AML-193 (cell line): ENCODE measurements around the gene AMMECR1.
A peak's percentile ranks its signal among the peaks of the same experiment; 100 is the strongest.
"Not testable (repeated sequence)": the region's sequence is repeated elsewhere in the genome, so short reads cannot be mapped to it uniquely, and the experiment has no call there.

Source experiments
- DNase-seq, 2 experiments: peaks; one replicate each; lab custom pipeline; 2025; lab: John Stamatoyannopoulos, UW

AMMECR1 gene

DNA sequence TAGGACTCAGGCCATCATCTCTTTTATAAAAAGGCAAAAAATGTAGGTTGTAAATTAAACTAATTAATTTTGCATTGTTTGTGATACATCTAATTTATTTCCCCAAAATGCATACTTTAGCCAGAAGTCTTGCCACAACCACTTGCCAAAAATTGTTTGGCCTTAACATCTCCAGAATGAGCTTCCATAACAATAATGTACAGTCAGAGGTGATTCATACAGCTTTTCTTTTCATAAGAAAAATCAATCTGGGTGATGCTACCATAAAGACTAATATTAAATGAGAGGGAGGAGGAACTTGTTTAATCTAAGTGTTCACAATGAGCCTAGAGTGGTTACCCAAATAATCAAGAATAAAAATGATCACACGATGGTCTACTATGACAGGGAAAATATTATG is 59.3 kb downstream of the AMMECR1 start:
- no peak for DNase-seq

DNA sequence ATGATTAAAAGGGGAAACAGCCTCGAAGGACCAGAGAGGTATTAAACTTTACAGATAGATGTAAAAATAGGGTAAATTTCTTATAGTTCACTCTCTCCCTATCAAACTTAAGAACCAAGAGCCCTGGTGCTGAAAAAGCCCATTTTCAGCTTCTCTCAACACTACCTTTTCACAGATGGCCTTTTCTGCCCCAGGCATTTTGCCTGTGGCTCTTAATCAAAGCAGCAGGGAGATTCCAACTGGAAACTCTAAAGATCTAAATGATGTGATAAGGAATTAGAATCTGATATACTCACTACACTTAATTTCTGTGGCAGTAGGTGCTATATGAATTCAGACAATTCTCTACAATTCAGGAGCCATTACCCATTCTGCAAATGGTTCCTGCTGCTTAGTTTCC is 60.0 kb downstream of the AMMECR1 start:
- no peak for DNase-seq

DNA sequence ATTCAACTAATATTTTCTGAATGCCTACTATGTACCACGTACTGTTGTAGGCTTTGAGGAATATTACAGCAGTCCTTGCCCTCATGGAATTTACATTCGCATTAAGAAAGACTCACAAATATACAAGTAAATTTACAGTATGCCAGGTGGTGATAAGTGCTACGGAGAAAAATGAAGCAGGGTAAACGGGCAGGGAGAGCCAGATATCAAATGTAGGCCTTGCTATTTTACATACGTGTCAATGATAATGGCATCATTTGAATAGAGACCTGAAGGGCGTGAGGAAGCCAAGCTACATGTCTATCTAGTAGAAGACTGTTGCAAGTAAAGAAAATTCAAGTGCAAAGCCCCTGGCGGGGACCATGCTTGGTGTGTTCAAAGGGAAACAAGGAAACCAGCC is 65.2 kb downstream of the AMMECR1 start:
- DNase-seq, result no peak

DNA sequence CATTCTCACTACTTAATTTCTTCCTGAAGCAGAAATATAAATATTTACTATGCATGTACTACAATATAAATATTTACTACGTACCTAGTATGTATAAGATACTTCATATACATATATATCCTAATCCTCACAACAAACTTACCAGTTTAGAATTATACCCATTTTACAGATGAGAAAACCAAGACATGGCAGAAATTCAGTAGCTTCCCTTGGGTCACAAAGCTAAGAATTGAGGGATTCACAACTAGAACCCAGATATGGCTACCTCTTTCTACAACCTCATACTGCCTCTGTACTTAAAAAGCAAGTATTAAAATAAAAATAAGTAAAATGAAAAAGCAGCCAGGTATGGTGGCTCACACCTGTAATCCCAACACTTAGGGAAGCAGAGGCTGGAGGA is 65.9 kb downstream of the AMMECR1 start:
- DNase-seq, result no peak

DNA sequence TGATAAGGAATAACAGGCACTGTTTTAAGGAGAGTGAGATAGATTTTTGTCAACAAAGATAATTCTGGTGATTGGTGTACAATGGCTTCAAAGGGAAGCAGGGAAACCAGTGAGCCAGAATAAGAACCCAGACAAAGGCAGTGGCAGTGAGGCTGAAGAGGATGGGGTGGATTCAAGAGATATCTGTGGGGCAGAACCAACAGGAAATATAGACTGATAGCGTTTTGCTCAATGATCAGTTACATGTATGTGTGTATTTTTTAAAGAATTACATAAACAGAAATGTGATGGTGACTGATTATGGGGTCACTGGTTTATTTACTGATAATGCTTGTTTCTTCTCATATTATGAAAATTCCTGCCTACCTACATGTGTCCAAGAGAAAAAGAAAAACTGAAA is 66.4 kb downstream of the AMMECR1 start:
- DNase-seq, result no peak

DNA sequence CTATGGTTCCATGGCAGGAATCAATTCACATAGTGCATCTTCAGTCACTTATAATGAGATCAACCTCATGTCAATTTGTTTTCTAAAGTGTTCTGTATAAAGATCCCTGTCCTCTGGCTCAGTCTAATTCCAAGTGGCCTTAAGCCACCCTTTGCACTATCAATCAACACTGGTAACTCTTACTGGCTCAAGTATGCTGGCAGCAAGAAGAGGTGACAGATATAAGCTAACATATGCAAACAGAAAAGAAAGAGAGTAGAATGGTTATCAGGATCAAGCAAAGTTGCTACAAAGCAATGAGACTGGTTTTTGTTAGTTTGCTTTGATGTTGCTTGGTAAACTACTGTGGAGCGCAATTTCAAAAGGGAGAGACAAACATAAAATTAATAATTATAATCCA is 67.0 kb downstream of the AMMECR1 start:
- no peak for DNase-seq

DNA sequence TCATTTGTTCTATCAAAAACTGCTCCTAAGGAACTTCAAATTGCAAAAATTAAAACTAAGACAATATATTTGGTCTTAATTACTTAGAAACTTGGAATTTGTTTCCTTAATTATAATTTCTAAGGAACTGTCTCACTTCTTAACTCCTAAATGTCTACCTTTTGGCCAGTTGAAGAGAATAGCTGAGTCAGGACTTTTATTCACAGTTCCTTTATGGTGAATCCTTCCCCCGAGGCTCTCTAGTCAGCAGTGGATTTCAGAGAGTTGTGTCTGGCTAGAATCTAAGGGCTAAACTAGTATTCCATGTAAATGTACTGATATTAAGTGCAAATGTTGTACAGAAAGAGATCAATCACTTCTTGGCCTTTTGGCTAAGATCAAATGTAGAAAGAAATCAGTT is 69.3 kb downstream of the AMMECR1 start:
- no peak for DNase-seq

DNA sequence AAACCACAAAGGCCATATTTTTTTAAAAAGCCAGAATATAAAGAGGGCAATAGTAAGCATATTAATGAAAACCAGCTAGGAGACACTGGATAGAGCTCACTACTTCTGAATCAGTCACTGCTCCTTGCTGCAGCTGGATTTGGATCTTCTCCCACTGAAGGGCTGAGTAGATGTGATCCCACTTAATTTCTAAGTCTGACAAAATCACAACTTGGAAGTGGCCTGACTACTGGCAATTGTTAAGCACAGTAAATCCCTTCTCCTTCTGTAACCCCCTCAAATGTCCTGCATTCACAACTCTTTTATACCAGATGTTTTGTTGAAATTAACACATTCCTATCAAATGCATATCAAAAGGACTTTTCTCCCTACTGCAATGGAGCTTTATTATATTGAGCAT is 72.9 kb downstream of the AMMECR1 start:
- no peak for DNase-seq

DNA sequence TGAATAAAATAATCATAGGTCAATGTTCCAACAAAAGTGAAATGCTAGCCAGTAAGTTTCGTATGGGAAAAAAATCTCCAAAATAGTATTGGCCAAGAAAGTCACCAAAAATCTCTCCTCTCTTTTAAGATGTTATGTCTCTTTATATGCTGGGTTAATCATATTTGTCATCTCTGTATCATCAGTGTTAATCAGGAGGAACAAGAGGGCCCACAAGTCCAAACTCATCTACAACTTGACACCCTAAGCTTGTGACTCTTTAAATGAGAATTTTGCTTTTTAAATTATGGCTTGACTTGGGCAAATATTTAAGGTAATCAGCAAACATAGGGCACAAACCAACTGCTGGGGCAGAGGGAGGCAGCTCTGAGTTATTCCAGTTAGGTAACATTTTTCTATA is 75.5 kb downstream of the AMMECR1 start:
- no peak for DNase-seq

DNA sequence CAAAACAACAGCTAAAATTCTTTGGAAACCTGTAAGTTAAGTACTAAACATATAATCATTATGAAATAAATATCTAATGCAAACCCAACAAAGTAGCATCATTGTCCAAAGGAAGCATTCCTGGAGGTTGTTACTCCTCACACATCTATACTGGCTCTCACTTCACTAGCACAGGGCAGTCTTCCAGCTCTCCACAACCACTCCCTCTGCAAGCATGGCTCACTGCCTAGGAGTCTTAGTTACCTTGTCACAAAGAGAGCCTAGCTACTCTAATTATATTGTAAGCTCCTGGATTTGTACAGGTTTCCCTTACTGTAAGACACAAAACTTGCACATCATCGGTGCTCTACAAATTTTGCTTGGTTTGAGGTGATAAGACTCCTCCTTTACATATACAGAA is 76.1 kb downstream of the AMMECR1 start:
- no peak for DNase-seq

DNA sequence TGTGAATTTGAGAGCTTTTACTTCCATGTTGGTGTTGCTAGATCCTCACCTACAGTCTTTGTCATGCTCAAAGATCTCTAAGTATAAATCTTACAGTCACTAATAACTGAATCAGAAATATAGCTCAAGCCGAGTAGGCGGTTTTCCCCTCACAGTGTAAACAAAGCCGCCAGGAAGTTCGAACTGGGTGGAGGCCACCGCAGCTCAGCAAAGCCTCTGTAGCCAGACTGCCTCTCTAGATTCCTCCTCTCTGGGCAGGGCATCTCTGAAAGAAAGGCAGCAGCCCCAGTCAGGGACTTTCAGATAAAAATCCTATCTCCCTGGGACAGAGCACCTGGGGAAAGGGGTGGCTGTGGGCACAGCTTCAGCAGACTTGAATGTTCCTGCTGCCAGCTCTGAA is 79.6 kb downstream of the AMMECR1 start:
- not testable (repeated sequence) for DNase-seq

DNA sequence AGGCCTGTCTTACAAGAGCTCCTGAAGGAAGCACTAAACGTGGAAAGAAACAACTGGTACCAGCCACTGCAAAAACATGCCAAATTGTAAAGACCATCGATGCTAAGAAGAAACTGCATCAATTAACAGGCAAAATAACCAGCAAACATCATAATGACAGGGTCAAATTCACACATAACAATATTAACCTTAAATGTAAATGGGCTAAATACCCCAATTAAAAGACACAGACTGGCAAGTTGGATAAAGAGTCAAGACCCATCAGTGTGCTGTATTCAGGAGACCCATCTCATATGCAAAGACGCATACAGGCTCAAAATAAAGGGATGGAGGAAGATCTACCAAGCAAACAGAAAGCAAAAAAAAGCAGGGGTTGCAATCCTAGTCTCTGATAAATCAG is 86.4 kb downstream of the AMMECR1 start:
- DNase-seq, result not testable (repeated sequence)

DNA sequence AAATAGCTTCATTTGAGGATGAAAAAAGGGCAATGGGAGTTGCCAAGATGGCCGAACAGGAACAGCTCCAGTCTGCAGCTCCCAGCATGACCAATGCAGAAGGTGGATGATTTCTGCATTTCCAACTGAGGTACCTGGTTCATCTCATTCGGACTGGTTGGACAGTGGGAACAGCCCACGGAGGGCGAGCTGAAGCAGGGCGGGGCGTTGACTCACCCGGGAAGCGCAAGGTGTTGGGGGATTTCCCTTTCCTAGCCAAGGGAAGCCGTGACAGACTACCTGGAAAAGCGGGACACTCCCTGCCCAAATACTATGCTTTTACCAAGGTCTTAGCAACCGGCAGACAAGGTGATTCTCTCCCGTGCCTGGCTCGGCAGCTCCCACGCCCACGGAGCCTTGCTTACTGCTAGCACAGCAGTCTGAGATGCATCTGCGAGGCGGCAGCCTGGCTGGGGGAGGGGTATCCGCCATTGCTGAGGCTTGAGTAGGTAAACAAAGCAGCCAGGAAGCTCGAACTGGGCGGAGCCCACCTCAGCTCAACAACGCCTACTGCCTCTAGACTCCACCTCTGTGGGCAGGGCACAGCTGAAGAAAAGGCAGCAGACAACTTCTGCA is 88.3 kb downstream of the AMMECR1 start:
- not testable (repeated sequence) for DNase-seq

DNA sequence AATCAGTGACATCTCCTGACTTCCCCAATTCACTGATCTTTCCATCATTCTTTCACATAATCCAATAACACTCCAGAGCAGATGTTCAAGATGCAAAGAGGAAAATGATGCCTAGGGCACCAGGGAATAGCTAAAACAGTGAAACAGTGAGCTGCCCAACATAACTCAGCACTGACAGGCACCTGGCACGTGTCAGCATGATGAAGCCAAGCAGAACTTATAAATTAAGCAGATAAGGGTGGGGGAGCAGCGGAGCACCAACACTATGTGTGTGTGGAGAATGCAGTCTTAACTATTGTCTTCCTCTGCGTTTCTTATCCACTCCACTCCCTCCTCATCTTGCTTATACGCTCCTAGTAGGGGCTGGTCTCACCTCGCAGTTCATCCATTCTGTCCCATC is 89.4 kb downstream of the AMMECR1 start:
- no peak for DNase-seq

DNA sequence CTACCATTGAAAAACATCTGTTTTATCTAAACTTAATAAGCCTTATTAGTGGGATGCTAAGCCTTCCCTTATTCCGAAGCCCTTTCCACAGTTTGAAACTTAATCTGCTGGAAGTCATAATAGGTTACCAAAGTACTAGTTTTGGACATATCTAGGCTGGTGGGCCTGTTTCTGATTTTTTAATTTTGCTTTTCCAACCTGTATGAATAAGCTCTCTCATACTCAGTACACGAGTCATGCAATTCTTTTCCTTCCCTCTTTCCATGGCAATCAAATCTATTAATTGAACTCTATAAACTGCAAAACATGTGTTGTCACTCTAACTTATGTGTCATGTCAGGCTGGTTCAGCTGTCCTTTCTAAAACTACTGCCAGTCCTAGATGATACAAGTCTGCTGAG is 91.0 kb downstream of the AMMECR1 start:
- DNase-seq, result no peak

DNA sequence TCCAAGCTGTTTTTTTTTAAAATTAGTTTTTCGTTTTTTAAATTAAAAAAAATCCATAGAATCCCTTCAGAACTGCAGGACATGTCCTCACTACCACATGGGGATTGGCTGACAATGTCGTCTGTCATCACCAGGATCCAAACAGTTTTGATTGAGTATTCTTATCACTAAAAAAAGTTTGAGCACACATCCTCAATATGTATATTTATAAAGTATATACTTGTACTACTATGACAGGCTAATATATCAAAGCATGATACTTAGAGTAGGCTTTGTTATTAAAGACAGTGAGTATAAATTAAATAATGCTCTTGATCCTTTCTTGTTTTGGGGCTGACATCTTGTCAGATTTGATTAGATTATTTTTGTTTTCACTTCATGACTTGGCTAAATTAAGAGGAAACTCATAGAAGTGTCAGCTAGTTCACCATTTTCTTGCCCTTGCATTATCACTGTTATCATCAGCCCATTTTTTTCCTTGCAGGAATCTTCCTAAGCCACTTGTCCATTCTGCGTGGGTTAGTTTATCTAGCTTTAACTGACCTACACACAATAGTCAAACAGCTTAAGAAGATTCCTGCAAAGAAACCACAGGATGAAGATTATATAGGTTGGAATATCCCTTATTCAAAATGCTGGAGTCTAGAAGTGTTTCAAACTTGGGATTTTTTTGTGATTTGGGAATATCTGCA is 92.8 kb downstream of the AMMECR1 start:
- DNase-seq, result no peak

DNA sequence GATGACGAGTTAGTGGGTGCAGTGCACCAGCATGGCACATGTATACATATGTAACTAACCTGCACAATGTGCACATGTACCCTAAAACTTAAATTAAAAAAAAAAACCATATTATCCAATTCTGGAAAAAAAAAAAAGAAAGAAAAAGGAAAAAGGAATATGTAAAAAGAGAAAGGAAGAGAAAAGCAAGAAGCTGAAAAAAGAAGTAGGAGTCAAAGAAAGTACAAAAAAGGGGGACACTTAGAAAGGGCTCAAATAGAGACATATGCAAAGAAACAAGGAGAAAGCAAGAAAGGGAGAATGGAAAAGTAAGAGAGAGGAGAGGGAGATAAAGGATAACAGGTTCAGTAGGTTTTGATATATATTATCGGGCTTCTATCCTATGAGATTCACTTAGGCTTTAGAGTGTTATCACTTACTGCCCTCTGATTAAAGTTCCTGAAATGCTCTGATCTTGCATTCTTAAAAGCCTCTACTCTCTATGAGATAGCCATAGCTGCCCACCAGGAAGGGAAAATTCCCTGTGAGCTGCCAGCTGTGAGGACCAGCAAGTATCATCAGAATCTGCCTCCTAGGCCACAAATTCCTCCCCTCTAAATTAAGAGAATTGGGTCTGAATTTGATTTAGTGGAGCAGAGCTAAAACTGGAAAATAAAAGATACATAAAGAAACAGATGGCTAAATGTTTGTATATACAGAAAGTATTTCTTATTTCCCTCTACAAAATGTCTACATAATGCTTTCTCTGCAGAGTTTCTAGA is 95.2 kb downstream of the AMMECR1 start:
- no peak for DNase-seq

DNA sequence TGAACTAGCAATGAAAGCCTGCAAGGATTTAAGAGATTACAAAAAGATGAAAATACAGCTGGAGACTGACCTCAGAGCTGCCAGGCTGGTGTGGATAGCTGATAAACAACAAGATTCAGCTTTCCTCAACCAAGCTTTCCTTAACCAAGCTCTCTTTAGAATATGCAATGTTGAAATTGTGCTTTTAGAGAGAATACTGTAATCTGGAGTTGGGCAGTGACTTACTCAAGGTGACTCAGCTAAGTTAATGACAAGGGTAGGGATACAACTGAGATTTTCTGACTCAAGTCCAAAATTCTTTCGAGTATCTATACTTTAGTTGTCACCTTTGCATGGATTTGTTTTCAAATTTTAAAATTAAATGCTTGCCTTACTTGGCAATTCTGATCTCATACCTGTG is 98.0 kb downstream of the AMMECR1 start:
- DNase-seq, result no peak

DNA sequence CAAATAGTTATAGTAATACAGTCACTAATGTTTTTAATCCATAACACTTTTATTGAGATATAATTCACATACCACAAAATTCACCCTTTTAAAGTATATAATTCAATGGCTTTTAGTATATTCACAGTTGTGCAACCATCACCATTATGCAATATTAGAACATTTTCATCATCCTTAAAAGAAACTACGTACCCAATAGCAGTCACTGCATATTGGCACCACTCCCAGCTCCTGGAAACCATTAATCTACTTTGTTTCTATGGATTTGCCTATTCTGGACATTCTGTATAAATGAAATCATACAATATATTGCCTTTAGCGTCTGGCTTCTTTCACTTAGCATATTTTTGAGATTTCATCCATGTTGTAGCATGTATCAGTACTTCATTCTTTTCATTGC is 99.3 kb downstream of the AMMECR1 start:
- DNase-seq, result peak in 1 of 2 experiments; percentile 12

DNA sequence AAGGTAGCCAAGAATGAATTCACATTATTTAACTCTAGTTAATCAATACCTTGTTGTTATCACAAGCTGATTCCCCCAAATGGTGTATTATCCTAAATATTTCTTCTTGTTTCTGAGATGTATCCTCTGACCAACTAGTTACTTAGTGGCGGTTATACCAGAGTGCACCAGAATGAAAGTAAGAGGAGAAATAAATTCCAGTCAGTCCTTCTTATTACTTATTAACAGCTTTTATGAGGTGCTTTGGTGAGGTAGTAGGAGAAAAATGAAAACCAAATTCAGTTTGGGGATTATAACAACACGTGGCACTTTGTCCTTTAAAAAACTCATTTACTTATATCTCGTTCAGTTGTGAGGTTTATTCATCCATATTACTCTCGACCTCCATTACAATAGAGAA is 101.9 kb downstream of the AMMECR1 start:
- no peak for DNase-seq

DNA sequence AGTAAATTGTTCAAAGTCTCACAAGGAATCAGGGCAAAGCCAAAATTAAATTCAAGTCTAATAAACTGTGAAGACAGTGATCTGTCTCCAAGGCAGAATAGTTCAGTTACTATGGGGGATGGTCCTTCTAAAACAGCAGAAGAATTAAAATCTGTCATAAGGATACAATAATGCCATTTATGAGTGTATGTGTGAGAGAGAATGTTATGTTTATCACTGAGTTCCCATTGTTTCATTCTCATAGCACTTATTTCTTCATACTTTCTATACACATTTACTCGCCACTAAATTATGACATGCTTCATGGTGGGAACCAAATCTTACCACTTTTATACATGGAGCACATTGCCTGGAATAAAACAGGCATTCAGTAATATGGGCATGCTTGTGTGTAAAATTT is 102.5 kb downstream of the AMMECR1 start:
- DNase-seq, result no peak

DNA sequence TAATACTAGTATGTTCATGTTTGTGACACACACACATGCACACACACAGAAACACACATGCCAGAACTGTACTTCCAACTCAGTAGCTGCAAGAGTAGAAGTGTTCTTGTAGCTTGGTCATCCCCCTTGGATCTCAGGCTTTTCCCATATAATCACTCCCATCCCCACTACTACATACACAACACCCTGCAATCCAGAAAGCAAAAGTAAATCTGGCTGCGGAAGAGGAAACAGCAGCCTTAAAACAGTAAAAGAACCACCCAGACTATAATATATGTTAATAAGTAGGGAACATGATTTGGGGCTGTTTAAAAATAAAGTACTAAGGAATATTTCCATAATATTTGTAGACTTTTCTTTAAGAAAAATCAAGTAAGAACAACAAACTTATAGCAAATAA is 103.2 kb downstream of the AMMECR1 start:
- DNase-seq, result no peak

DNA sequence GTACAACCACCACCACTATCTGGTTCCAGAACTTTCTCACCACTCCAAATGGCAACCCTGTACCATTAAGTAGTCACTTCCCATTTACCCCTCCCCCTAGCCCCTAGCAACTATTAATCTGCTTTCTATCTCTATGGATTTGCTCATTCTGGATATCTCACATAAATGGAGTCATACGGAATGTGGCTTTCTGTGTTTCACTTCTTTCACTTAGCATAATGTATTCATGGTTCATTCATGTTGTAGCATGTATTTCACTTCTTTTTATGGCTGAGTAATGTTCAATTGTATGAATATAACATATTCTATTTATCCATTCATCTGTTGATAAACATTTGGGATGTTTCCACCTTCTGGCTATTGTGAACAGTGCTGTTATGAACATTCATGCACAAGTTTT is 104.7 kb downstream of the AMMECR1 start:
- DNase-seq, result no peak
